Neural cell (in vitro differentiated cells): Measurements from ENCODE around the gene IGSF21.

Experiments used
- CTCF ChIP-seq: fragments of 450-650 bp; IDR thresholded peaks from 2 replicates; pipeline ENCODE4 v1.5.1; 2014; ENCODE audit warnings: antibody characterized with exemption, mild to moderate bottlenecking, moderate library complexity; ENCODE audit not compliant: poor library complexity, severe bottlenecking
- EZH2 ChIP-seq: fragments of 200-600, 300-800 bp; shearing (Covaris generic), sonication (generic); IDR thresholded peaks from 2 replicates; pipeline ENCODE4 v1.6.1; 2014; ENCODE audit warnings: antibody characterized with exemption, low read length, borderline replicate concordance, mild to moderate bottlenecking; ENCODE audit not compliant: insufficient read depth, poor library complexity, severe bottlenecking
- MXI1 ChIP-seq: fragments of 450-650 bp; conservative IDR thresholded peaks from 2 replicates; pipeline ENCODE4 v1.6.1; 2014; ENCODE audit warnings: antibody characterized with exemption, mild to moderate bottlenecking; ENCODE audit not compliant: poor library complexity, severe bottlenecking
- POLR2AphosphoS5 ChIP-seq: IDR thresholded peaks from 2 replicates; pipeline ENCODE4 v1.6.1; 2012
- REST ChIP-seq: IDR thresholded peaks from 2 replicates; pipeline ENCODE4 v1.6.1; 2012; ENCODE audit warnings: borderline replicate concordance
- SMC3 ChIP-seq: fragments of 450-650 bp; conservative IDR thresholded peaks from 2 replicates; pipeline ENCODE4 v1.6.1; 2014; ENCODE audit warnings: antibody characterized with exemption, mild to moderate bottlenecking, moderate library complexity; ENCODE audit not compliant: poor library complexity
- TAF1 ChIP-seq: IDR thresholded peaks from 2 replicates; pipeline ENCODE4 v1.6.1; 2012; ENCODE audit warnings: low read depth

DNA sequence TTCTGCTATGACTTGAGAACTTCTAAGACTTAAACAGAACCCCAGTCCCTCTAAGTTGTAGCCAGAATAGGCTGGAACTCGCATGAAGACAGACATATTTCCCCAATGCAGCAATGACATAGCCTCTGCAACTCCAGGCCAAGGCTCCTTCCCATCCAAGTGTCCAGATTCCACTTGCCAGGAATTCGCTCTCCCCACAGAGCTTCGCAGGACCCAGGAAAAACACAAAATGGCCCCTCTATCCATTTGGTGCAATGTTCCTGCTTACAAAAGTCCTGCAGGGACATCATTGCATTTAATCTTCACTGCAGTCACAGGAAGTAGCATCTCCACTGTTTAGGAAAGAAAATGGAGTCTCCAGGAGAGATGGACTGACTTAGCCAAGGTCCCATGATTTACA lies 225.6 kb downstream of the IGSF21 start:
- TF ChIP-seq SMC3 (no peak), CTCF (no peak), POLR2AphosphoS5 (no peak), TAF1 (no peak), EZH2 (no peak), MXI1 (no peak), REST (no peak)
